H1 (cell line): Measurements from ENCODE around the gene CDADC1. TPM values are rescaled to one million over a fixed set of nuclear protein-coding genes. Genes with fewer than 3 reads are reported as not detected.

ENCODE experiments used
- CTCF ChIA-PET: fragments of 300-600 bp; sonication (Branson Sonifier 250); formaldehyde crosslinking; loops from one replicate; lab custom pipeline; 2021; ENCODE audit not compliant: partially characterized antibody; lab: Charles Lee
- POLR2A ChIA-PET: fragments of 300-600 bp; sonication (Branson Sonifier 250); formaldehyde crosslinking; loops from one replicate; lab custom pipeline; 2021; ENCODE audit warnings: inconsistent platforms; ENCODE audit not compliant: partially characterized antibody; lab: Charles Lee
- DNase-seq, 2 experiments: peaks; one replicate each; pipeline versions ENCODE4 v3.0.0 to v3.0.0-alpha.2; 2010 to 2022; ENCODE audit warnings: low spot score in 2 of 2, low read depth in 1 of 2, mixed read lengths in 1 of 2
- FAIRE-seq: peaks from 2 replicates; lab custom pipeline; 2011; peaks lifted over from hg19 to GRCh38; lab: Jason Lieb, UNC
- H2AFZ ChIP-seq: 2 replicates; pipeline ENCODE4 v1.8.1; 2012; ENCODE audit warnings: low read length, inconsistent platforms
- H2AK5ac ChIP-seq: 2 replicates; pipeline ENCODE4 v1.6.1; 2013; ENCODE audit warnings: low read depth, low read length
- H2BK120ac ChIP-seq: replicated peaks from 2 replicates; pipeline ENCODE3; 2013; ENCODE audit warnings: low read depth, low read length, inconsistent platforms
- H2BK12ac ChIP-seq: 2 replicates; pipeline ENCODE4 v1.6.1; 2013; ENCODE audit warnings: low read depth, low read length
- H2BK15ac ChIP-seq: 2 replicates; pipeline ENCODE4 v1.6.1; 2013; ENCODE audit warnings: low read length
- H2BK20ac ChIP-seq: 2 replicates; pipeline ENCODE4 v1.6.1; 2013; ENCODE audit warnings: low read length
- H2BK5ac ChIP-seq: 2 replicates; pipeline ENCODE4 v1.6.1; 2013; ENCODE audit warnings: low read depth, low read length
- H3K14ac ChIP-seq: 2 replicates; pipeline ENCODE4 v1.6.1; 2013; ENCODE audit warnings: inconsistent platforms; ENCODE audit not compliant: insufficient read length
- H3K18ac ChIP-seq: 2 replicates; pipeline ENCODE4 v1.6.1; 2013; ENCODE audit warnings: low read length; ENCODE audit errors: extremely low read depth
- H3K23ac ChIP-seq: 2 replicates; pipeline ENCODE4 v1.6.1; 2013; ENCODE audit warnings: inconsistent platforms; ENCODE audit not compliant: insufficient read length
- H3K23me2 ChIP-seq: 2 replicates; pipeline ENCODE4 v1.6.1; 2013; ENCODE audit warnings: low read depth, low read length
- H3K27ac ChIP-seq: 2 replicates; pipeline ENCODE4 v1.6.1; 2011; ENCODE audit warnings: low read depth, low read length, inconsistent platforms
- H3K27me3 ChIP-seq, 4 experiments: replicated peaks in 1 of 4; 1 replicate in 1 of 4; 2 replicates in 3 of 4; pipeline versions ENCODE4 v1.6.1 to v1.8.1; 2011 to 2013; ENCODE audit warnings: low read length in 3 of 4, mild to moderate bottlenecking in 3 of 4, inconsistent platforms in 2 of 4, mixed read lengths in 2 of 4, moderate library complexity in 1 of 4; ENCODE audit not compliant: control insufficient read depth in 3 of 4, insufficient read depth in 3 of 4; ENCODE audit errors: extremely low read depth in 1 of 4
- H3K36me3 ChIP-seq, 4 experiments: 2 replicates each; pipeline versions ENCODE4 v1.6.1 to v1.8.1; 2011 to 2013; ENCODE audit warnings: mild to moderate bottlenecking in 4 of 4, low read length in 3 of 4, moderate library complexity in 2 of 4, control low read depth in 1 of 4, inconsistent platforms in 1 of 4; ENCODE audit not compliant: insufficient read depth in 4 of 4, control insufficient read depth in 2 of 4
- H3K4ac ChIP-seq: replicated peaks from 2 replicates; pipeline ENCODE3; 2013; ENCODE audit warnings: low read length, low read depth, mixed read lengths, inconsistent platforms; ENCODE audit not compliant: insufficient read length
- H3K4me1 ChIP-seq, 4 experiments: replicated peaks in 1 of 4; 1 replicate in 1 of 4; 2 replicates in 3 of 4; pipeline versions ENCODE4 v1.6.1 to v1.8.1; 2011 to 2013; ENCODE audit warnings: low read length in 3 of 4, inconsistent platforms in 2 of 4, mixed read lengths in 1 of 4; ENCODE audit not compliant: insufficient read depth in 4 of 4, control insufficient read depth in 3 of 4
- H3K4me2 ChIP-seq, 2 experiments: 2 replicates each; pipeline versions ENCODE4 v1.6.1 to v1.8.1; 2011 to 2013; ENCODE audit warnings: low read depth in 2 of 2, low read length in 2 of 2, control low read depth in 1 of 2, inconsistent platforms in 1 of 2, mild to moderate bottlenecking in 1 of 2; ENCODE audit not compliant: insufficient read depth in 1 of 2
- H3K4me3 ChIP-seq, 4 experiments: fragments of 200-600, 300-600 bp in 1 of 4; sonication (generic), shearing (Covaris generic), sonication (Bioruptor Twin) in 1 of 4; 2 replicates each; pipeline versions ENCODE4 v1.5.1 to v1.8.1; 2011 to 2016; ENCODE audit warnings: low read length in 4 of 4, low read depth in 3 of 4, control low read depth in 2 of 4, inconsistent platforms in 2 of 4, mild to moderate bottlenecking in 2 of 4, mixed read lengths in 1 of 4, moderate library complexity in 1 of 4; ENCODE audit not compliant: insufficient read depth in 2 of 4; ENCODE audit errors: extremely low read depth in 1 of 4
- H3K56ac ChIP-seq: replicated peaks from 2 replicates; pipeline ENCODE3; 2013; ENCODE audit warnings: low read depth, mild to moderate bottlenecking, mixed read lengths, low read length, inconsistent platforms; ENCODE audit not compliant: insufficient read length
- H3K79me1 ChIP-seq: 2 replicates; pipeline ENCODE4 v1.6.1; 2013; ENCODE audit warnings: low read depth, low read length, control low read depth
- H3K79me2 ChIP-seq, 2 experiments: 2 replicates each; pipeline versions ENCODE4 v1.6.1 to v1.8.1; 2012 to 2013; ENCODE audit warnings: low read length in 2 of 2, mild to moderate bottlenecking in 2 of 2, inconsistent platforms in 1 of 2; ENCODE audit not compliant: insufficient read depth in 2 of 2, control insufficient read depth in 1 of 2
- H3K9ac ChIP-seq, 4 experiments: replicated peaks in 1 of 4; 1 replicate in 1 of 4; 2 replicates in 3 of 4; pipeline versions ENCODE4 v1.6.1 to v1.8.1; 2011 to 2013; ENCODE audit warnings: low read depth in 3 of 4, low read length in 3 of 4, control low read depth in 2 of 4, mild to moderate bottlenecking in 2 of 4, moderate library complexity in 2 of 4, inconsistent platforms in 1 of 4; ENCODE audit errors: extremely low read depth in 1 of 4
- H3K9me3 ChIP-seq, 2 experiments: 2 replicates each; pipeline versions ENCODE4 v1.6.1 to v1.8.1; 2012 to 2013; ENCODE audit warnings: mild to moderate bottlenecking in 2 of 2, moderate library complexity in 2 of 2, control low read depth in 1 of 2, inconsistent platforms in 1 of 2, low read depth in 1 of 2, low read length in 1 of 2, mixed read lengths in 1 of 2; ENCODE audit not compliant: insufficient read depth in 2 of 2
- H4K20me1 ChIP-seq, 2 experiments: replicated peaks in 1 of 2; 2 replicates each; pipeline versions ENCODE3 to v1.8.1; 2011 to 2013; ENCODE audit warnings: inconsistent platforms in 2 of 2, low read length in 2 of 2, mild to moderate bottlenecking in 1 of 2; ENCODE audit not compliant: insufficient read depth in 2 of 2, control insufficient read depth in 1 of 2
- H4K5ac ChIP-seq: 2 replicates; pipeline ENCODE4 v1.6.1; 2013; ENCODE audit warnings: low read length, low read depth, mixed read lengths, inconsistent platforms; ENCODE audit not compliant: insufficient read length
- H4K8ac ChIP-seq: 2 replicates; pipeline ENCODE4 v1.8.0; 2013; ENCODE audit warnings: mild to moderate bottlenecking, moderate library complexity, low read length, inconsistent platforms; ENCODE audit not compliant: insufficient read depth; ENCODE audit errors: extremely low read depth
- H4K91ac ChIP-seq: replicated peaks from 2 replicates; pipeline ENCODE3; 2013; ENCODE audit warnings: low read length, mixed read lengths, inconsistent platforms; ENCODE audit not compliant: insufficient read length
- CBX5 ChIP-seq: fragments of 300-800, 300-1000 bp; sonication (generic); IDR thresholded peaks from 2 replicates; pipeline ENCODE4 v1.7.1; 2016; ENCODE audit warnings: antibody characterized with exemption, low read length, low read depth
- EGR1 ChIP-seq: IDR thresholded peaks from 2 replicates; pipeline ENCODE4 v1.6.1; 2011; ENCODE audit warnings: low read depth, low read length, borderline replicate concordance
- GTF2F1 ChIP-seq: IDR thresholded peaks from 2 replicates; pipeline ENCODE4 v1.6.1; 2012; ENCODE audit warnings: low read depth, low read length, improper control_type of control experiment, borderline replicate concordance
- HDAC2 ChIP-seq, 2 experiments: fragments of 300-600 bp in 1 of 2; sonication (generic) in 1 of 2; IDR thresholded peaks; 2 replicates each; pipeline ENCODE4 v1.6.1; 2011 to 2012; ENCODE audit warnings: low read depth in 2 of 2, low read length in 2 of 2, mild to moderate bottlenecking in 2 of 2, moderate library complexity in 2 of 2, borderline replicate concordance in 1 of 2, inconsistent platforms in 1 of 2
- POLR2A ChIP-seq, 2 experiments: IDR thresholded peaks; 1 replicate in 1 of 2; 2 replicates in 1 of 2; pipeline ENCODE4 v1.6.1; 2011; ENCODE audit warnings: low read depth in 2 of 2, low read length in 2 of 2, mild to moderate bottlenecking in 2 of 2; ENCODE audit errors: control extremely low read depth in 1 of 2
- RXRA ChIP-seq: IDR thresholded peaks from 2 replicates; pipeline ENCODE4 v1.6.1; 2011; ENCODE audit warnings: low read depth, mild to moderate bottlenecking, low read length, moderate library complexity; ENCODE audit not compliant: insufficient read depth
- SIN3A ChIP-seq, 2 experiments: IDR thresholded peaks in 1 of 2; conservative IDR thresholded peaks in 1 of 2; 2 replicates each; pipeline ENCODE4 v1.6.1; 2011 to 2012; ENCODE audit warnings: low read length in 2 of 2, improper control_type of control experiment in 1 of 2, low read depth in 1 of 2, mild to moderate bottlenecking in 1 of 2
- SIRT6 ChIP-seq: IDR thresholded peaks from one replicate; pipeline ENCODE4 v1.7.1; 2012; ENCODE audit warnings: low read length, inconsistent platforms
- TEAD4 ChIP-seq: IDR thresholded peaks from 2 replicates; pipeline ENCODE4 v1.6.1; 2012; ENCODE audit warnings: low read depth, low read length, inconsistent platforms, mixed read lengths
- WGBS, 2 experiments: shearing (Covaris generic) in 1 of 2; methylation state at CpG; one replicate each; pipeline versions ENCODE4 v1.1.6 to v1.1.7; 2013 to 2015; ENCODE audit warnings: low lambda C conversion rate in 2 of 2, mixed read lengths in 2 of 2, inconsistent platforms in 1 of 2, low coverage in 1 of 2, missing lambda C conversion rate in 1 of 2; ENCODE audit not compliant: insufficient replicate concordance in 2 of 2, insufficient coverage in 1 of 2, insufficient read length in 1 of 2; ENCODE audit errors: extremely low coverage in 1 of 2, missing lambda C conversion rate in 1 of 2; 5-methylcytosine and 5-hydroxymethylcytosine counted together
- polyA plus RNA-seq, 7 experiments: library from polyadenylated mRNA; depleted of rRNA in 3 of 7; stranded (reverse) in 5 of 7; unstranded in 2 of 7; fragments of >200 nt in 5 of 7; fragments of 200-250 nt in 2 of 7; gene quantifications; 1 replicate in 5 of 7; 2 replicates in 1 of 7; 4 replicates in 1 of 7; pipeline versions ENCODE4 v1.2.1 to v1.2.3, GENCODE V29; 2011 to 2013; ENCODE audit warnings: missing spikeins in 2 of 7, mixed read lengths in 2 of 7
- total RNA-seq: library from RNA; stranded (reverse); fragmentation: NEBNext Ultra II Directional; extraction: Animal tissue kit (Norgen Biotek cat#: 25700); gene quantifications from 2 replicates; pipeline ENCODE4 v1.2.1, GENCODE V29; 2021

Gene CDADC1
- total and polyA plus RNA-seq, 2 of the 8 experiments (the other 6 are each of a cell fraction or from before 2014, with no cell fraction given): 0.98 to 2.7 TPM

GRCh38 chr13:49304356-49304755, 56.6 kb downstream of the CDADC1 start:
- no peak overlapping the region for H3K4me3 ChIP-seq
- POLR2A ChIA-PET: no interaction called here
- no peak overlapping the region for H2BK20ac ChIP-seq
- H2BK5ac ChIP-seq: no peak overlapping the region
- H3K79me1 ChIP-seq: no peaks in the 10 kb centered on the region
- CTCF ChIA-PET: interaction anchor here (0.8 kb wide), 1 partner anchor 126 kb away, joined by 3 read pairs; no protein-coding TSS in a partner anchor
- no peak overlapping the region for H2BK15ac ChIP-seq
- no peak overlapping the region for H3K4me2 ChIP-seq
- DNase-seq (no peak), FAIRE-seq (no peak)
- WGBS, 2 experiments: 95% methylated on average over 9 of the region's 12 CpGs; no CpG with 5 or more reads in 1 of the 2 experiments
- H3K9ac ChIP-seq: no peak overlapping the region
- H3K27me3 ChIP-seq: peaks cover 0 to 2% (median 0%) of the 10 kb centered on the region in 4 experiments; a peak in 1 of 7 replicates
- no peak overlapping the region for H3K23ac ChIP-seq
- H3K4me1 ChIP-seq: peaks cover 0 to 3% (median 1%) of the 10 kb centered on the region in 4 experiments; a peak in 2 of 7 replicates
- H4K20me1 ChIP-seq: no peaks in the 10 kb centered on the region
- H2BK12ac ChIP-seq: no peak overlapping the region
- no peak overlapping the region; the same call in 1 of the 2 replicates for H4K8ac ChIP-seq
- no peak overlapping the region for H3K56ac ChIP-seq
- H3K27ac ChIP-seq: no peak overlapping the region
- no peaks in the 10 kb centered on the region for H3K23me2 ChIP-seq
- H2AFZ ChIP-seq: no peak overlapping the region
- H3K79me2 ChIP-seq: no peaks in the 10 kb centered on the region
- H4K5ac ChIP-seq: no peak overlapping the region
- H3K36me3 ChIP-seq: no peaks in the 10 kb centered on the region
- no peak overlapping the region for H2BK120ac ChIP-seq
- H3K18ac ChIP-seq: no peak overlapping the region
- no peak for TF ChIP-seq TEAD4
- TF ChIP-seq CBX5: no peak
- TF ChIP-seq GTF2F1: no peak
- no peak for TF ChIP-seq SIRT6
- no peak for TF ChIP-seq POLR2A (IDR thresholded peaks at IDR 0.05; ENCODE audit: control extremely low read depth in 1 of 2, low read depth in 2 of 2, low read length in 2 of 2)
- no peak for TF ChIP-seq HDAC2 (IDR thresholded peaks at IDR 0.05; ENCODE audit: borderline replicate concordance in 1 of 2, low read depth in 2 of 2, low read length in 2 of 2)
- no peak for TF ChIP-seq SIN3A (conservative IDR thresholded peaks at IDR 0.05 in 1 of 2, IDR thresholded peaks at IDR 0.05 in 1 of 2; ENCODE audit: low read depth in 1 of 2, low read length in 2 of 2)
- TF ChIP-seq EGR1: no peak
- no peak for TF ChIP-seq RXRA
- no peak overlapping the region for H3K4ac ChIP-seq
- H3K9me3 ChIP-seq: no peaks in the 10 kb centered on the region
- H2AK5ac ChIP-seq: no peak overlapping the region
- no peak overlapping the region for H4K91ac ChIP-seq
- no peak overlapping the region for H3K14ac ChIP-seq
